ENCODE data around the gene CXCL17. TPM values are rescaled to one million over a fixed set of nuclear protein-coding genes. Genes with fewer than 3 reads are reported as not detected.
A peak's percentile ranks its signal among the peaks of the same experiment; 100 is the strongest.
"Not testable (repeated sequence)": the region's sequence is repeated elsewhere in the genome, so short reads cannot be mapped to it uniquely, and the experiment has no call there.

The CXCL17 gene
- total RNA-seq (2014; rRNA removed; shearing (Covaris generic)): not detected in 2 replicates

- DNase-seq (ENCODE audit: low read depth): no peak
Measured at GRCh38 chr19:42442833-42443232, at the start of gene CXCL17. CXCL17 (minus strand) TSS chr19:42442946; CDS start chr19:42442832, 114 bp downstream.

- DNase-seq (ENCODE audit: low read depth): peak; percentile 17
Measured at GRCh38 chr19:42488783-42489521, 46.2 kb upstream of the CXCL17 start.

GRCh38 chr19:42487798-42488178 lies 45.0 kb upstream of the CXCL17 start:
- DNase-seq (ENCODE audit: low read depth): no peak

GRCh38 chr19:42487032-42487797 lies 44.5 kb upstream of the CXCL17 start:
- DNase-seq (ENCODE audit: low read depth): no peak

- DNase-seq (ENCODE audit: low read depth): not testable (repeated sequence)
Measured at GRCh38 chr19:42485036-42485435, 42.3 kb upstream of the CXCL17 start.

GRCh38 chr19:42480335-42481095 lies 37.8 kb upstream of the CXCL17 start:
- peak; percentile 64 for DNase-seq (ENCODE audit: low read depth)

- no peak for DNase-seq (ENCODE audit: low read depth)
Measured at GRCh38 chr19:42479736-42480135, 37.0 kb upstream of the CXCL17 start.

- no peak for DNase-seq (ENCODE audit: low read depth)
Measured at GRCh38 chr19:42478765-42479311, 36.1 kb upstream of the CXCL17 start.

- no peak for DNase-seq (ENCODE audit: low read depth)
Measured at GRCh38 chr19:42477933-42478332, 35.2 kb upstream of the CXCL17 start.

- no peak for DNase-seq (ENCODE audit: low read depth)
Measured at GRCh38 chr19:42477117-42477516, 34.4 kb upstream of the CXCL17 start.

GRCh38 chr19:42475366-42475765 lies 32.6 kb upstream of the CXCL17 start:
- DNase-seq (ENCODE audit: low read depth): no peak

GRCh38 chr19:42474743-42475142 lies 32.0 kb upstream of the CXCL17 start:
- no peak for DNase-seq (ENCODE audit: low read depth)

GRCh38 chr19:42473686-42474085 lies 30.9 kb upstream of the CXCL17 start:
- no peak for DNase-seq (ENCODE audit: low read depth)

- DNase-seq (ENCODE audit: low read depth): no peak
Measured at GRCh38 chr19:42472402-42473147, 29.8 kb upstream of the CXCL17 start.

GRCh38 chr19:42471554-42472249 lies 29.0 kb upstream of the CXCL17 start:
- no peak for DNase-seq (ENCODE audit: low read depth)

GRCh38 chr19:42469311-42470235 lies 26.8 kb upstream of the CXCL17 start:
- DNase-seq (ENCODE audit: low read depth): peak; percentile 61

- peak; percentile 89 for DNase-seq (ENCODE audit: low read depth)
Measured at GRCh38 chr19:42468273-42468796, 25.6 kb upstream of the CXCL17 start.

GRCh38 chr19:42467183-42467760 lies 24.5 kb upstream of the CXCL17 start:
- DNase-seq (ENCODE audit: low read depth): no peak

Measured in RPMI7951 (cell line).